GM19397 (cell line): ENCODE measurements around the gene PDSS2.
"Not testable (repeated sequence)": the region's sequence is repeated elsewhere in the genome, so short reads cannot be mapped to it uniquely, and the experiment has no call there.

Experiments used
- ATAC-seq: cut with Tn5 transposase; IDR thresholded peaks from one replicate; pipeline ENCODE4 v1.9.1; 2021; ENCODE audit warnings: mild to moderate bottlenecking, moderate library complexity; ENCODE audit not compliant: unreplicated experiment

PDSS2 gene

GRCh38 chr6:107128175-107128574 is 331.2 kb downstream of the PDSS2 start:
- ATAC-seq = no peak

GRCh38 chr6:107125771-107126170 is 333.6 kb downstream of the PDSS2 start:
- no peak for ATAC-seq

DNA sequence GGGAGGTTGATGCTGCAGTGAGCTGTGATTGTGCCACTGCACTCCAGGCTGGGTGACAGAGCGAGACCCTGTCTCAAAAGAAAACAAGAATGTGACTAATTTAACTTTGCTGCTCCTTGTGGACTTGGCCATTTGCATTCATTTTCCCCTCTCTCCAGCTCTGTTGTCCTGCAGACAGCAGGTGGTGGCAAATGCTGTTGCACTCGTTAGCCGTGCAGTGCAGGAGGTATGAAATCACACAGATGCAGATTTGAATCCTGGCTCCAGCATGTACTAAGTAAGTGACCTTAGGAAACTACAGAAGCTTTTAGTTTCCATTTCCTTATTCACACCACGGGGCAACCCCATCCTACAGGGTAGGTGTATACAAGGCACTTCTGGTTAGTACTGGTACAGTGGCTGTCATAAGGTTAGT is 334.4 kb downstream of the PDSS2 start:
- peak; percentile 71 for ATAC-seq

- ATAC-seq = no peak
Observed at GRCh38 chr6:107123501-107123900, 335.9 kb downstream of the PDSS2 start.

DNA sequence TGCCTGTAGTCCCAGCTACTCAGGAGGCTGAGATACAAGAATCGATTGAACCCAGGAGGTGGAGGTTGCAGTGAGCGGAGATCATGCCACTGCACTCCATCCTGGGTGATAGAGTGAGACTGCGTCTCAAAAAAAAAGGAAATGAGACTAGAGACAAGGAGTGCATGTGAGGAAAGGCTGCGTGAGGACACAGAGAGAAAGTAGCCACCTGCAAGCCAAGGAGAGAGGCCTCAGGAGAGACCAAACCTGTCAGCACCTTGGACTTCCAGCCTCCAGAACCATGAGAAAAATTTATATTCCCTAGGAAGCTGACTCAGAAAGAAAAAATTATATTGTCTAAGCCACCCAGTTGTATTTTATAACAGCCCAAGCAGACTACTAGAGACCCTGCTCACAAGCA is 336.6 kb downstream of the PDSS2 start:
- no peak for ATAC-seq

- ATAC-seq = no peak
Observed at GRCh38 chr6:107121964-107122495, 337.3 kb downstream of the PDSS2 start.

- ATAC-seq = no peak
Observed at GRCh38 chr6:107121266-107121665, 338.1 kb downstream of the PDSS2 start.

- ATAC-seq = no peak
Observed at GRCh38 chr6:107120404-107120803, 339.0 kb downstream of the PDSS2 start.

- ATAC-seq = no peak
Observed at GRCh38 chr6:107118976-107119375, 340.4 kb downstream of the PDSS2 start.

DNA sequence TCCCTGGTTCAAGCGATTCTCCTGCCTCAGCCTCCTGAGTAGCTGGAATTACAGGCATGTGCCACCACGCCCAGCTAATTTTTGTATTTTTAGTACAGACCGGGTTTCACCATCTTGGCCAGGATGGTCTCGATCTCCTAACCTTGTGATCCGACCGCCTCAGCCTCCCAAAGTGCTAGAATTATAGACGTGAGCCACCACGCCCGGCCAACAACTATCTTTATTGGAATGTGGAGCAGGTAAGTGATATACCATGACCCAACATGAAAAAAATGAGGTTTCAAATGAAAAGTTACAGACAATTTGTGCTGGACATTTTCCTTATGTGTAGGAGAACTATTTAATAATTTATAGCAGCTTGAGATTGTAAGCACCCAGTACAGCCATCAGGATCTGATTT is 340.8 kb downstream of the PDSS2 start:
- ATAC-seq = not testable (repeated sequence)

- no peak for ATAC-seq
Observed at GRCh38 chr6:107116931-107117330, 342.4 kb downstream of the PDSS2 start.

DNA sequence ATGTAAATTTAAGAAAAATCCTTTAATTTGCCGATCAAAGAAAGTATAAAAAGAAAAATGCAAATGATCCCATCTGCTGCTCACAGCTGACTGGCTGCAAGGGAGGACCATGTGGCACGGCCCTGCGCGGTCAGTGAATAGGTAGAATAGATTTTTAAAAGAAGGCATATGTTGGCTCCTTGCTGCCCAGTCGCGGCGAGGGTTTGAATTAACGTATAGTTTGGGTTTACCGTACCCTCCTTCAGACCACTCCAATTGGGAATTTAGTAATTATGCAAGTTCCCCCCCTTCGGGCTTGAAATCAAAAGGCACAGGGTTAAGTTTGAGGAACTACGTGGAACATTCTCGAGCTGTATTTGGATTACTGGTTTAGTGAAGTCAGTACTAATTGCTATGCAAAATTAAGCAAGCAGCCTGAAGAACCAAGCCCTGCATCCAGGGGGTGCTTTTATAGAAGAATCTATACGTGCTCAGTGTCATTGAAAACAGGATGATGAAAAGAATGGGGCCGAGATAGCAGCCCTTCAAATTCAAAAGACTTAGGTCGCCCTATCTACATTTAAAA is 343.0 kb downstream of the PDSS2 start:
- no peak for ATAC-seq

GRCh38 chr6:107115695-107116327 is 343.6 kb downstream of the PDSS2 start:
- ATAC-seq = peak; percentile 13

GRCh38 chr6:107114926-107115694 is 344.3 kb downstream of the PDSS2 start, which contains the start of gene BEND3:
Gene BEND3 (minus strand): TSS chr6:107115515. CDS start chr6:107099285, 16,230 bp downstream.
- peak; percentile 33 for ATAC-seq

- ATAC-seq = peak; percentile 66
Observed at GRCh38 chr6:107114213-107114925, 345.0 kb downstream of the PDSS2 start.

GRCh38 chr6:107110200-107110599 is 349.2 kb downstream of the PDSS2 start:
- ATAC-seq = no peak

- ATAC-seq = no peak
Observed at GRCh38 chr6:107108201-107108890, 351.0 kb downstream of the PDSS2 start.

DNA sequence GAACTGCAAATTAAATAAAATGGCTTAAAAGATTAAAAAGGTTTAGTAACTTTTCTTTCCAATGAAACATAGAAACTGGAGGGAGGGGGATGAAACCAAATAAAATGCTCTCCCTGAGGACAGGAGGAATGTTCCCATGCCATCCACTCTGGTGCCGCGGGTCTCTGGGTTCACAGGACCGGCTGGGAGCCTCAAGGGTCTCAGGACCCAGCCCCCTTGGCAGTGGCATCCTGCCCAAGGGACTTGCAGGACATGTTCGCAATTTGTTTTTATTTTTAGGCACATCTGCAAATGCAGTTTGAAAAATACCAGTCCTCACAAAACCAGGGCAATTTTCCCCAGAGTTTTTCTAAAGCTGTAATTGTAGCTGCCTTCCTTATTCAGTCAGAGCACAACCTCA is 351.6 kb downstream of the PDSS2 start:
- ATAC-seq = no peak

GRCh38 chr6:107106165-107106564 is 353.2 kb downstream of the PDSS2 start:
- no peak for ATAC-seq

GRCh38 chr6:107105511-107106116 is 353.8 kb downstream of the PDSS2 start:
- ATAC-seq = no peak
